ENCODE measurements around the gene ARHGAP6.
"Not testable (repeated sequence)": the region's sequence is repeated elsewhere in the genome, so short reads cannot be mapped to it uniquely, and the experiment has no call there.

ARHGAP6 gene

GRCh38 chrX:11641349-11642065, 24.2 kb downstream of the ARHGAP6 start:
- DNase-seq: no peak

GRCh38 chrX:11640089-11640488, 25.6 kb downstream of the ARHGAP6 start:
- DNase-seq: no peak

DNA sequence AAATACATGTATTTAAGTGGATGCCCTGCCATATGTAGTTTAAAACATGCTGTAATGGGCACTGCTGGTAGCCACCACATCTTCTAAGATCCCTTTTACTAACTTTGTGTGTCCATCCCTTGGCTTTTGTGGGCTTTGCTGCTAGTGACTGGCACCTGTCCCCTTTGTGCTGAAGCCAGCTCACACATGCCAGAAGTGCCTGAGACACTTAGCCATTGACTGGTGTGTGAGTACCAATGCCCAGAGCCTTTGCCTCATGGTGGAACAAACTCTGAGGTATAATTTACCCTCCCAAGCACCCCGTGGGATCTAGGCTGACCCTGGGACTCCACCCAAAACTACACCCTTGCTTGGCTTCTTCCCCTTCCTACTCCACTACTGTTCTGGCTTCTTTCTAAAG, 33.0 kb downstream of the ARHGAP6 start:
- DNase-seq: no peak

DNA sequence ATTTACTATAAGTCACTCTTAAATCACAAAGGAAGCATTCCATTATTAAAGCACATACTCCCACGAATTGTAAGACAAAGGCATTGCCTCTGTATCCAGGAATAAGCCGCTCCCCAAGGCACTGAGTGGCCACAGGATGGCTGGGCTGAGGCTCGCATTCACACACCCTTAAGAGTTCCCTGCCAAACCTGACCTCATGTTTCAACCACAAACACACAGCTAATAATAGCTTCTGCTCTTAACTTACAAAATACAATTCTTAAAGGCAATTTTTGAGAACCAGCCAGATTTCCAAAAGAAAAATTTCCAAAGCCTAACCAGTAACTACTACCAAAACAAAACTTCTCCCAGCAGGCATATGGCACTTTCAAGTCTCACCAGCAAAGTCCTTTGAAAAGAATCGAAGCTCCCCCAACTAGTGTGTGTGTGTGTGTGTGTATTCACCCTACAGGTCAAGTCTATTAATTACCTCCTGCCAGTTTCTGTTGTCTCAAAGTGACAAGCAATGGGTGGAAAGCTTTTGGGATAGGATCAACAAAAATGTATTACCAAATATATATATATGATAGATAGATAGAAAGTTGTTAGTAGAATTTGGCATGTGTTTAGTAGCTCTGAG, 36.0 kb downstream of the ARHGAP6 start:
- no peak for DNase-seq

DNA sequence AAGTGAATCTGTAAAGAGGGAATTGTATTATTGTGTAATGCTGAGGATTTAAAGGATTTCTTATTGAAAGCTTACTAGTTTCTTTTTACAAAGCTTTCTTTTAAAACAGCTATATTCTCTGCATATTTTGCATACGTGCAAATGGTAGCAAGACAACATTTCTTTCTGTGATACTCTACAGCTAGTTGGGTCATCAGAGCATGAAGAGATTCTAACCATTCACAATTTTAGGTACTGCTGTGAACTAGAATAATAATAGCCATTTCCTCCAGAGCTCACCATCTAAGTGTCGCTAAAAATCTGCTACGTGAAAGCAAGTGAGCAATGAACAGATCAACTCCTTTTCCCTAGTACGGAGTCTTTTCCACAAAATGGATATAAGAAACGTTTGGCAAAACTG, 37.3 kb downstream of the ARHGAP6 start:
- no peak for DNase-seq

DNA sequence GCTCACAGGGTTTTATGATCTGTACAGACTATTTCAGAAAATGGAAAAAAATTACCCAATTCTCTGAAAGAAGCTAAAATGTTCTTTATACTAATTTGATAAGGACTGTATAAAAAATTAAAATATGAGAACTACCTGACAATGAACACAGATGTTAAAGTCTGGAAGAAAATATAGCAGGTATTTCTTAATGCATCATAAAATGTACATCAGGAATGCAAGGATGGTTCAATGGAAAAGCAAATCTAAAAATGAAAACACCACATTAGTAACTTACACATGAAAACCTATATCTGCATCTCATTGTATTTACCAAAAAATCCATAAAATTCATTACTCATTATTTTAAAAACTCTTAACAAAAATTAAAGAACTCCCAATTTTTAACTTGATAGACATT, 39.4 kb downstream of the ARHGAP6 start:
- DNase-seq: no peak

DNA sequence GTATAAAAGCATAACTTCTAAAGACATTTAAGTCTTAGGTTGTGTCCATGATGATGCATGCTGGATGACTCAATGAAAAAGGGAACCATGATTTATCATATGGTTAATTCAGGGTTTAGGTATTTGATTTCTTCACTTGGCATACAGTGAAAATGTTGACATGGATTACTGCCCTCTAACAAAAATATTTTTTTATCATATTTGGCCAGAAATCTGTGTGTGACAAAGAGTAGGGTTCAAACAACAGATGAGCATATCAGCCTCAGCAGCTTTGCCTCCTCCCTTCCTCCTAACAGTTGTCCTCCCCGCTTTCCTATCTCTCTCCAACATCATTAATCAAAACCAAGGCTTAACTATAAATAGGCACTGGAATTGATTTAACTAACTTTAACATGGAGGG, 46.3 kb downstream of the ARHGAP6 start:
- DNase-seq: no peak

- not testable (repeated sequence) for DNase-seq
Measured at GRCh38 chrX:11614253-11614652, 51.5 kb downstream of the ARHGAP6 start.

DNA sequence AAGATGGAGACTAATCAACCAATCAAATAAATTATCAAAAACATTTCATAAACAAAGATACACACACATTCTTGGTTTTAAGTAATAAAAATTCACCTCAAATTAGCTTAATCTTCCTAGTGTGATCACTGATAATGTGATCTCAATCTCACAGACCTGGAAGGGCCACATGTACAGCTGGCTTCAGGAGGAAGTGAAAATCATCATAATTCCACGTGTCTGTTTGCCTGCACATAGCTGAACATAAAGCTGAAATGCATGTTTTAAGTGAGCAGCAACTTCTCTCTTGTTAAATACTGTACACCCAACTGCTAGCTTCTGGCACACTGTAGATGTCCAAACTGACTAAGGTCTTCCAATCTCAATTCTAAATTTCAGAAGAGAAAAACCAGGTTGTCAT, 53.8 kb downstream of the ARHGAP6 start:
- DNase-seq: no peak

- no peak for DNase-seq
Measured at GRCh38 chrX:11611161-11611560, 54.6 kb downstream of the ARHGAP6 start.

- no peak for DNase-seq
Measured at GRCh38 chrX:11609109-11609508, 56.6 kb downstream of the ARHGAP6 start.

- DNase-seq: no peak
Measured at GRCh38 chrX:11606408-11606807, 59.3 kb downstream of the ARHGAP6 start.

GRCh38 chrX:11600578-11600977, 65.1 kb downstream of the ARHGAP6 start:
- DNase-seq: no peak

DNA sequence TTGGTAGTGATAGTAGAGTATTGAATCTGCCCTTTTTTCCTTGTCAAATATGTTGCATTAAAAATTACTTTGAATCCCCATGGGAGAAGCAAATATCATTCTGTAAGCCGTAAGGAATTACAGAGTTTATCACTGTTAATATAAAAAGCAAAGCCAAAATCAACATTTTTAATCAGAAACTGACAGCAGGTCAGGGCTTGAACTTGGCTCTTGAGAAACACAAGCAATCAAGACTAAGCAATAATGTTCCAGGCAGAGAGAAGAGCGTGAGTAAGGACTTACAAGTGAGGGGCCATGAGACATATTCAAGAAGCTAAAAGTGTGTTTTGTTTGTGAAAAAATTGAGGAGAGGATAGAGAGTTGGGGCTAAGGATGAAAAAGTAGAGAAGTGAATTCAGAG, 68.2 kb downstream of the ARHGAP6 start:
- DNase-seq: no peak

GRCh38 chrX:11591723-11592346, 73.9 kb downstream of the ARHGAP6 start:
- no peak for DNase-seq

GRCh38 chrX:11589641-11590040, 76.1 kb downstream of the ARHGAP6 start:
- DNase-seq: no peak

GRCh38 chrX:11588097-11588496, 77.6 kb downstream of the ARHGAP6 start:
- DNase-seq: no peak

GRCh38 chrX:11585174-11585573, 80.5 kb downstream of the ARHGAP6 start:
- DNase-seq: no peak

GRCh38 chrX:11580789-11581188, 84.9 kb downstream of the ARHGAP6 start:
- DNase-seq: no peak

DNA sequence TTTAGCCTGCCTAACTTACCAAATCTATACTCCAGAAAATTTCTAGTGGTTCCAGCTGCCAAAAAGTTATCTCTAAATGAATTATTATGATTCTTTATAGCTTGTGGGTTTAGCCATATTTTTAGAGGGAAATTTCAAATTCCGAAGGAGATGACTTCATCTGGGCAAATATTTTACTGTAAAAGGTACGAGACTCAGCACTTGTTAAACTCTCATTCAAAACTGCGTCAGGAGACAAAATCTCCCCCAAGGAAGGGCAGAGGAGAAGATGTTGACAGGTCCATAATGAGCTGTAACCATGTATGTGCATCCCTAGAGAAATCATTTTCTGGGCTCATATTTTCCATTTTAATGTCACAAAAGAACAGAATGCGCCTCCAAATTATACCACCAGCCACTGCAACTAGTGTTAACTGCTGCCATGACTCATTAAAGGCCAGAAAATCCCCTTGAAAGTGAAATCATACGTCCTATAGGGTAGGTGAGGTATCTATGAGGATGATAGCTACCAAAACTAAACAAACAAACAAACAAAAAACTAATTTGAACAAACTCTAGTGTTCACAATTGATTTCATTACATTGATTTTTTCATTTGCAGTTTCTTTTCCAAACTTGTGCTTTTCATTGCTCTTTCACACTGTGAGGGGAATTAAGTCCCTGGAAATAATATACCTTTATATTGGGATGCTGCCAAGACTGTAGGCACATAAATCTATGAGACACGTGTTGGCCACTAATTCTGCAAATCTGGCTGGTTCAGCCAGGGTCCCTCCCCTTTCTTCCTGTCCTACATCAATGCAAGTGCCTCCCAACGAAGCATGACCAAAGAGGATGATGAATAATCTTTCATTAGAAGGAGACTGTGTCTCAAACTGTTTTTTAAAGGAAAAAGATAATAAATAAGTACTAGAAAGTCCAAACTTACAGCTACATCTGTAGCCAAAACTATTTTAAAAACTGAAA, 85.8 kb downstream of the ARHGAP6 start:
- DNase-seq: no peak

GRCh38 chrX:11578301-11578700, 87.4 kb downstream of the ARHGAP6 start:
- not testable (repeated sequence) for DNase-seq

DNA sequence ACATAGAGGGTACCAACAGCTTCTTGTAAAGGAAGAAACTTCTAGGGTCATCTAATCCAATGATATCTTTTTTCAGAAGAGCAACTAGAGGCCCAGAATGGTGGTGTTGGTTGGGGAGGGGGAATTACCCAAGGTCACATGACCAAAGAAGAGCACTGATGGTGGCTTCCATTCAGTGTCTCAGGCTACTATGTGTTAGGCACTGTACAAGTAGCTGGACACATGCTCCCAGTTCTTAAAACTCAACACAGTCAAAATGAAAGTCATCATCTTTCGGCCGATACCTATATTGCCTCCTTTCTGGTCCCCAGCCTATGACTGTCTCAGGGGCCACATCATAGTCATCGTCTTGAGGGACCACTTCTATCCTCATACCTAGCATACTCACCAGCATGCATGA, 88.1 kb downstream of the ARHGAP6 start:
- DNase-seq: no peak

DNA sequence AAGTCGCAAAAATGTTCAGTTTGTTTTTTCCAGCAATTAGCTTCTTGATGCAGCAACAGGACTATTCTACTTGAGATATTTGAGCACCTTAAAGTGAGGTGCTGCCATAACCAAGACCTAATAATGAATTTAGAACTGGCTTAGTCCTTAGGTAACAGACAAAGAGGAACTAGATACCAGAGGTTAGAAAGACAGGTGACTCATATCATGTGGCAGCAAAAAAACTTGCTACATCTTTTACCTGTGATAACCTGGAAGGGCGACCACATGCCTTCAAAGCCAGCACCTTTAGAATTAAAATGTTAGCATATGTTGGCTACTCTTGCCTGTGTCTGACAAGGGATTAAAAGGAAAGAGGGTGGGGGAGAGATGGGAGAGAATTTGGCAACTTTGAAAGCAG, 90.4 kb downstream of the ARHGAP6 start:
- DNase-seq: no peak
